GM11168 (cell line): ENCODE measurements around the gene ARMH1.
"Not testable (repeated sequence)": the region's sequence is repeated elsewhere in the genome, so short reads cannot be mapped to it uniquely, and the experiment has no call there.

ENCODE experiments used
- in situ Hi-C: fragments of 300-500 bp; cut with MboI; formaldehyde crosslinking; loops from one replicate; pipeline ENCODE4 v1.12.0; 2022; ENCODE audit warnings: low sequenced_read_pairs; ENCODE audit not compliant: unreplicated experiment

The ARMH1 gene

GRCh38 chr1:44757420-44757819, 82.9 kb downstream of the ARMH1 start:
- in situ Hi-C loops = no loop called here

GRCh38 chr1:44759077-44759476, 84.6 kb downstream of the ARMH1 start:
- in situ Hi-C loops = no loop called here

GRCh38 chr1:44760876-44761275, 86.4 kb downstream of the ARMH1 start:
- in situ Hi-C loops = no loop called here

- in situ Hi-C loops = not testable (repeated sequence)
Measured at GRCh38 chr1:44766421-44766820, 91.9 kb downstream of the ARMH1 start.
